Stimulated activated memory B cell treated with anti-CD40 and anti-IgM and Interleukin-4, amounts not matched to agents 10 μg/mL and 1 μg/mL and 100 μg/mL, for 72 hours (primary cell): Measurements from ENCODE around the gene LHFPL6.
A peak's percentile ranks its signal among the peaks of the same experiment; 100 is the strongest.

Experiments used
- ATAC-seq: fragments of 150-1000 bp; cut with Tn5 transposase; 2 replicates; pipeline ENCODE4 v1.10.0; 2021
- H3K27ac Mint-ChIP-seq: one replicate; pipeline ENCODE4 v1.8.0; 2022; ENCODE audit warnings: mild to moderate bottlenecking, mixed read lengths
- H3K27me3 Mint-ChIP-seq: one replicate; pipeline ENCODE4 v1.8.0; 2022; ENCODE audit warnings: mixed read lengths
- H3K36me3 Mint-ChIP-seq: one replicate; pipeline ENCODE4 v1.8.0; 2022; ENCODE audit warnings: mixed read lengths
- H3K4me1 Mint-ChIP-seq: one replicate; pipeline ENCODE4 v1.8.0; 2022; ENCODE audit warnings: mixed read lengths
- H3K4me3 Mint-ChIP-seq: one replicate; pipeline ENCODE4 v1.8.0; 2022; ENCODE audit warnings: mild to moderate bottlenecking, moderate library complexity, mixed read lengths
- H3K9me3 Mint-ChIP-seq: one replicate; pipeline ENCODE4 v1.8.0; 2022; ENCODE audit warnings: mixed read lengths

Gene LHFPL6

GRCh38 chr13:39374741-39375189 is 228.2 kb downstream of the LHFPL6 start:
- Mint-ChIP-seq H3K36me3 (no peaks in the 10 kb centered on the region), H3K4me3 (no peak overlapping the region), H3K27ac (no peak overlapping the region), H3K27me3 (no peaks in the 10 kb centered on the region), H3K9me3 (no peaks in the 10 kb centered on the region), H3K4me1 (no peaks in the 10 kb centered on the region)
- no peak for ATAC-seq

- no peaks in the 10 kb centered on the region for H3K36me3 Mint-ChIP-seq
- no peaks in the 10 kb centered on the region for H3K4me1 Mint-ChIP-seq
- ATAC-seq: no peak
These were observed 229.8 kb downstream of the LHFPL6 start for GRCh38 chr13:39373145-39373544.

GRCh38 chr13:39371706-39372105 is 231.3 kb downstream of the LHFPL6 start:
- no peak overlapping the region for H3K27ac Mint-ChIP-seq
- ATAC-seq: no peak
- no peak overlapping the region for H3K4me3 Mint-ChIP-seq
- H3K4me1 Mint-ChIP-seq: no peaks in the 10 kb centered on the region
- no peaks in the 10 kb centered on the region for H3K9me3 Mint-ChIP-seq
- no peaks in the 10 kb centered on the region for H3K27me3 Mint-ChIP-seq
- H3K36me3 Mint-ChIP-seq: no peaks in the 10 kb centered on the region

More at GRCh38 chr13:39373145-39373544, 229.8 kb downstream of the LHFPL6 start:
- Mint-ChIP-seq H3K4me3 (no peak overlapping the region), H3K9me3 (no peaks in the 10 kb centered on the region), H3K27ac (no peak overlapping the region), H3K27me3 (no peaks in the 10 kb centered on the region)

- no peaks in the 10 kb centered on the region for H3K9me3 Mint-ChIP-seq
- ATAC-seq: no peak
- no peaks in the 10 kb centered on the region for H3K27me3 Mint-ChIP-seq
- no peaks in the 10 kb centered on the region for H3K36me3 Mint-ChIP-seq
- H3K27ac Mint-ChIP-seq: no peak overlapping the region
- H3K4me3 Mint-ChIP-seq: no peak overlapping the region
- H3K4me1 Mint-ChIP-seq: no peaks in the 10 kb centered on the region
These were observed 232.4 kb downstream of the LHFPL6 start for GRCh38 chr13:39370554-39370953.

GRCh38 chr13:39370048-39370447 is 232.9 kb downstream of the LHFPL6 start:
- ATAC-seq: no peak
- no peak overlapping the region for H3K4me3 Mint-ChIP-seq
- no peaks in the 10 kb centered on the region for H3K4me1 Mint-ChIP-seq
- H3K27ac Mint-ChIP-seq: no peak overlapping the region
- no peaks in the 10 kb centered on the region for H3K9me3 Mint-ChIP-seq
- H3K27me3 Mint-ChIP-seq: no peaks in the 10 kb centered on the region
- H3K36me3 Mint-ChIP-seq: no peaks in the 10 kb centered on the region

GRCh38 chr13:39369161-39369890 is 233.7 kb downstream of the LHFPL6 start:
- Mint-ChIP-seq H3K4me3 (no peak overlapping the region), H3K9me3 (no peaks in the 10 kb centered on the region), H3K27ac (no peak overlapping the region), H3K36me3 (no peaks in the 10 kb centered on the region), H3K4me1 (no peaks in the 10 kb centered on the region), H3K27me3 (no peaks in the 10 kb centered on the region)
- no peak for ATAC-seq

GRCh38 chr13:39365879-39366278 is 237.1 kb downstream of the LHFPL6 start:
- no peaks in the 10 kb centered on the region for H3K27me3 Mint-ChIP-seq
- H3K27ac Mint-ChIP-seq: no peak overlapping the region
- H3K4me3 Mint-ChIP-seq: no peak overlapping the region
- H3K9me3 Mint-ChIP-seq: no peaks in the 10 kb centered on the region
- H3K4me1 Mint-ChIP-seq: no peaks in the 10 kb centered on the region
- H3K36me3 Mint-ChIP-seq: no peaks in the 10 kb centered on the region
- no peak for ATAC-seq

- no peak overlapping the region for H3K27ac Mint-ChIP-seq
- ATAC-seq: no peak
- H3K27me3 Mint-ChIP-seq: no peaks in the 10 kb centered on the region
- no peak overlapping the region for H3K4me3 Mint-ChIP-seq
- H3K36me3 Mint-ChIP-seq: no peaks in the 10 kb centered on the region
- H3K4me1 Mint-ChIP-seq: no peaks in the 10 kb centered on the region
- H3K9me3 Mint-ChIP-seq: no peaks in the 10 kb centered on the region
These were observed 238.0 kb downstream of the LHFPL6 start for GRCh38 chr13:39364947-39365468.

GRCh38 chr13:39363382-39363772 is 239.6 kb downstream of the LHFPL6 start:
- Mint-ChIP-seq H3K36me3 (no peaks in the 10 kb centered on the region), H3K9me3 (no peaks in the 10 kb centered on the region), H3K4me3 (no peak overlapping the region), H3K27ac (no peak overlapping the region), H3K27me3 (no peaks in the 10 kb centered on the region), H3K4me1 (no peaks in the 10 kb centered on the region)
- ATAC-seq: no peak

GRCh38 chr13:39362652-39363381 is 240.2 kb downstream of the LHFPL6 start:
- H3K4me3 Mint-ChIP-seq: no peak overlapping the region
- H3K27me3 Mint-ChIP-seq: no peaks in the 10 kb centered on the region
- H3K4me1 Mint-ChIP-seq: no peaks in the 10 kb centered on the region
- no peak overlapping the region for H3K27ac Mint-ChIP-seq
- no peaks in the 10 kb centered on the region for H3K36me3 Mint-ChIP-seq
- no peaks in the 10 kb centered on the region for H3K9me3 Mint-ChIP-seq
- ATAC-seq: no peak

GRCh38 chr13:39353988-39354387 is 249.0 kb downstream of the LHFPL6 start:
- Mint-ChIP-seq H3K27ac (no peak overlapping the region), H3K4me3 (no peak overlapping the region), H3K9me3 (no peaks in the 10 kb centered on the region), H3K36me3 (no peaks in the 10 kb centered on the region), H3K27me3 (no peaks in the 10 kb centered on the region), H3K4me1 (no peaks in the 10 kb centered on the region)
- ATAC-seq: no peak

GRCh38 chr13:39350461-39350881 is 252.5 kb downstream of the LHFPL6 start:
- H3K36me3 Mint-ChIP-seq: no peaks in the 10 kb centered on the region
- no peaks in the 10 kb centered on the region for H3K27me3 Mint-ChIP-seq
- no peak overlapping the region for H3K4me3 Mint-ChIP-seq
- no peaks in the 10 kb centered on the region for H3K9me3 Mint-ChIP-seq
- H3K27ac Mint-ChIP-seq: no peak overlapping the region
- ATAC-seq: no peak
- no peaks in the 10 kb centered on the region for H3K4me1 Mint-ChIP-seq

GRCh38 chr13:39349391-39349960 is 253.5 kb downstream of the LHFPL6 start:
- no peaks in the 10 kb centered on the region for H3K4me1 Mint-ChIP-seq
- H3K4me3 Mint-ChIP-seq: no peak overlapping the region
- no peaks in the 10 kb centered on the region for H3K36me3 Mint-ChIP-seq
- no peak overlapping the region for H3K27ac Mint-ChIP-seq
- ATAC-seq: no peak
- no peaks in the 10 kb centered on the region for H3K27me3 Mint-ChIP-seq
- no peaks in the 10 kb centered on the region for H3K9me3 Mint-ChIP-seq

GRCh38 chr13:39347926-39348901 is 254.8 kb downstream of the LHFPL6 start:
- no peak overlapping the region for H3K4me3 Mint-ChIP-seq

GRCh38 chr13:39345982-39346381 is 257.0 kb downstream of the LHFPL6 start:
- Mint-ChIP-seq H3K27ac (no peak overlapping the region), H3K36me3 (no peaks in the 10 kb centered on the region), H3K4me3 (no peak overlapping the region), H3K9me3 (no peaks in the 10 kb centered on the region), H3K27me3 (no peaks in the 10 kb centered on the region), H3K4me1 (no peaks in the 10 kb centered on the region)
- ATAC-seq: no peak

More at GRCh38 chr13:39347926-39348901, 254.8 kb downstream of the LHFPL6 start:
- Mint-ChIP-seq H3K27me3 (no peaks in the 10 kb centered on the region), H3K4me1 (no peaks in the 10 kb centered on the region), H3K9me3 (no peaks in the 10 kb centered on the region), H3K27ac (no peak overlapping the region), H3K36me3 (no peaks in the 10 kb centered on the region)
- ATAC-seq: peak; percentile 41
